Tibial artery (tissue), 4 donors: ENCODE measurements around the gene EVI5L.

Experiments
- DNase-seq, 2 donors: peaks; one replicate each; pipeline ENCODE4 v3.0.0-alpha.2; 2019
- H3K27ac ChIP-seq, 2 donors: fragments of 200-600 bp; sonication (generic) in 1 of 2; 1 replicate in 1 of 2; 2 replicates in 1 of 2; pipeline ENCODE4 v1.5.1; 2018 to 2019; ENCODE audit warnings: mild to moderate bottlenecking in 1 of 2
- H3K27me3 ChIP-seq, 2 donors: fragments of 200-600 bp; sonication (generic) in 1 of 2; one replicate each; pipeline versions ENCODE4 v1.5.1 to v1.6.0; 2016 to 2019
- H3K36me3 ChIP-seq, 3 donors: fragments of 200-600 bp; sonication (generic) in 2 of 3; one replicate each; pipeline ENCODE4 v1.5.1; 2016 to 2019; ENCODE audit warnings: mild to moderate bottlenecking in 2 of 3
- H3K4me1 ChIP-seq, 4 donors: fragments of 200-600 bp; sonication (generic) in 2 of 4; 1 replicate in 3 of 4; 2 replicates in 1 of 4; pipeline ENCODE4 v1.5.1; 2016 to 2019
- H3K4me3 ChIP-seq, 2 donors: fragments of 200-600 bp; sonication (generic) in 1 of 2; 1 replicate in 1 of 2; 2 replicates in 1 of 2; pipeline ENCODE4 v1.5.1; 2018 to 2019; ENCODE audit warnings: mild to moderate bottlenecking in 2 of 2
- H3K9me3 ChIP-seq, 3 donors: fragments of 200-600 bp; sonication (generic) in 1 of 3; one replicate each; pipeline ENCODE4 v1.5.1; 2016 to 2019
- intact Hi-C: fragments of 100-400 bp; cut with DNase I; formaldehyde crosslinking; loops from one replicate; pipeline ENCODE4 v1.15.0; 2023; ENCODE audit warnings: low total_unique reads
- TF ChIP-seq, protein P1 (sequence below), 2 experiments: fragments of 200-600 bp in 1 of 2; fragments of 450-650 bp in 1 of 2; IDR thresholded peaks; one replicate each; pipeline ENCODE4 v1.5.1; 2017 to 2019; ENCODE audit warnings: antibody characterized with exemption in 2 of 2, mild to moderate bottlenecking in 1 of 2, moderate library complexity in 1 of 2

Gene EVI5L

DNA sequence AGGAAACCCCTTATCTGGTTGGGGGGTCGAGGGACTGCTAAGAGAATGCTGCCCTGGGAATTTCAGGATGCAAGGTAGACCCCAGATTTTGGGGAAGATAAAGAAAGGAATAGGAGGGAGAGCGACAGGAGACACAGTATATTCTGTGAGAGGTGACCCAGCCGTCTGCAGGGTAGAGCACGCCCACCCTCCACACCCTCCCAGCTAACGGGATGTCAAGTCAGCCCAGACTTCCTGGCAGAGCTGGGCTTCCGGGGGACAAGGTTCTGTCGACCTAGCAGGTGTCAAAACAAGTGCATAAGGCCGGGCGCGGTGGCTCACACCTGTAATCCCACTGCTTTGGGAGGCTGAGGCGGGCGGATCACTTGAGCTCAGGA, 44.9 kb downstream of the EVI5L start:
- Histone ChIP-seq H3K27me3 (peaks cover 0 to 48% of the 10 kb centered on the region in 2 donors), H3K9me3 (no peaks in the 10 kb centered on the region), H3K27ac (no peak overlapping the region), H3K4me3 (no peak overlapping the region), H3K36me3 (no peaks in the 10 kb centered on the region), H3K4me1 (peaks cover 0 to 45% (median 26%) of the 10 kb centered on the region in 4 donors)
- intact Hi-C loops = no loop called here
- TF ChIP-seq, protein P1, sequence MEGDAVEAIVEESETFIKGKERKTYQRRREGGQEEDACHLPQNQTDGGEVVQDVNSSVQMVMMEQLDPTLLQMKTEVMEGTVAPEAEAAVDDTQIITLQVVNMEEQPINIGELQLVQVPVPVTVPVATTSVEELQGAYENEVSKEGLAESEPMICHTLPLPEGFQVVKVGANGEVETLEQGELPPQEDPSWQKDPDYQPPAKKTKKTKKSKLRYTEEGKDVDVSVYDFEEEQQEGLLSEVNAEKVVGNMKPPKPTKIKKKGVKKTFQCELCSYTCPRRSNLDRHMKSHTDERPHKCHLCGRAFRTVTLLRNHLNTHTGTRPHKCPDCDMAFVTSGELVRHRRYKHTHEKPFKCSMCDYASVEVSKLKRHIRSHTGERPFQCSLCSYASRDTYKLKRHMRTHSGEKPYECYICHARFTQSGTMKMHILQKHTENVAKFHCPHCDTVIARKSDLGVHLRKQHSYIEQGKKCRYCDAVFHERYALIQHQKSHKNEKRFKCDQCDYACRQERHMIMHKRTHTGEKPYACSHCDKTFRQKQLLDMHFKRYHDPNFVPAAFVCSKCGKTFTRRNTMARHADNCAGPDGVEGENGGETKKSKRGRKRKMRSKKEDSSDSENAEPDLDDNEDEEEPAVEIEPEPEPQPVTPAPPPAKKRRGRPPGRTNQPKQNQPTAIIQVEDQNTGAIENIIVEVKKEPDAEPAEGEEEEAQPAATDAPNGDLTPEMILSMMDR (IDR thresholded peaks at IDR 0.05) = no peak
- DNase-seq = no peak

DNA sequence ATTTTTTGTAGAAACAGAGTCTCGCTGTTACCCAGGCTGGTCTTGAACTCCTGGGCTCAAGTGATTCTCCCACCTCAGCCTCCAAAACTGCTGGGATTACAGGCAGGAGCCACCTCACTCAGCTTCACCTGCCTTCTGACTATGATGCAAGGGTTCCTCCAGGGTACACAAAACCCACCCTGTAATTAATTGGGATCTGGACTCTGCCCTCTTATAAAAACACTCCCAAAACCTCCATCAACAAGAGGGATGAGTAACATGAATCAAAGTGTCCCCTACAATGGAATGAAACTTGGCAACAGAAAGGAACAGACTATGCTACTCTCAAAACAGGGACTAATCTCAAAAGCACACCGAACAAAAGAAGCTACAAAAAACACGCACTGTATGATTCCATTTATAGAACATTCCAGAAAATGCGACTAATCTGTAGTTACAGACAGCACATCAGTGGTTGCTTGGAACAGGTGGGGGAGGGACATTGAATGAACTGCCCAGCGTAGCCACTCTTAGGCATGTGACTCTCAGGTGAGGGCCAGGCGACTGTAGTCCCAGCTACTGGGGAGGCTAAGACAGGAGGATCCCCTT, 47.3 kb downstream of the EVI5L start:
- TF ChIP-seq, protein P1 (IDR thresholded peaks at IDR 0.05) = no peak
- H3K9me3 ChIP-seq = no peaks in the 10 kb centered on the region
- H3K27ac ChIP-seq = no peak overlapping the region
- H3K4me1 ChIP-seq = peaks cover 0 to 24% (median 12%) of the 10 kb centered on the region in 4 donors
- intact Hi-C loops = no loop called here
- H3K4me3 ChIP-seq = no peak overlapping the region
- peaks cover 0 to 42% of the 10 kb centered on the region in 2 donors for H3K27me3 ChIP-seq
- DNase-seq = no peak
- H3K36me3 ChIP-seq = no peaks in the 10 kb centered on the region

DNA sequence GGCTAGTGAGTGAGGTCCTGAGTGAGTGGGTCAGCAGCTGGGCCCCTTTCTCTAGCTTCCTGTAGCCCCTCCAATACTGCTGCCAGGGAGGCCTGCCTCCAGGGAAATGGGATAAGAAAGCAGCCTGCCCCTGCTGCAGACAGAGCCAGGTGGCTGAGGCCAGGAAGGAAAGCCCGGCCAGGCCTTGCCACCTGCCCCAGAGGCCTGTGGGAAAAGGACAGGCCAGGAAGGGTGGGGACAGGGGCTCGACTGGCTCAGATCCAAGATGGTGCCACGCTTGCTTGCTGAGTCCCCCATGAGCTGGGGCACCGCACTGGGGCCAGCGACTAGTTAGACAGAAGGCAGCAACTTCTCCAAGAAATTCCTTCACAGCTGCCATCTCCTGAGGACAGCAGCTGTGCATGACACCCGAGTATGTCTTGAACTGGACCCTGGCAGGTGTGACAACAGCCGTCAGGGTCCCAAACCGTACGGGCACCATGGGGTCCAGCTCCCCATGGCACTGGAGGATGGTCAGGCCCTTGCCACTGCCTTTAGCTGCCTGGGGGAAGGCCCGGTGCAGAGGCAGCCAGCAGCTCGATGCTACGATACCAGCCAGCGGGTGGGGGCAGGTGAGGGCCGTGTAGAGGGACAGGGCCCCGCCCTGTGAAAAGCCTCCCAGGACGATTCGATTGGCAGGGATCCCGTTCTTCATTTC, 49.2 kb downstream of the EVI5L start:
- no peaks in the 10 kb centered on the region for H3K9me3 ChIP-seq
- no peak overlapping the region for H3K27ac ChIP-seq
- TF ChIP-seq, protein P1 (IDR thresholded peaks at IDR 0.05) = no peak
- H3K27me3 ChIP-seq = peaks cover 0 to 23% of the 10 kb centered on the region in 2 donors
- no peak for DNase-seq
- intact Hi-C loops = no loop called here
- no peak overlapping the region for H3K4me3 ChIP-seq
- peaks cover 0 to 5% (median 3%) of the 10 kb centered on the region in 4 donors for H3K4me1 ChIP-seq
- no peaks in the 10 kb centered on the region for H3K36me3 ChIP-seq

DNA sequence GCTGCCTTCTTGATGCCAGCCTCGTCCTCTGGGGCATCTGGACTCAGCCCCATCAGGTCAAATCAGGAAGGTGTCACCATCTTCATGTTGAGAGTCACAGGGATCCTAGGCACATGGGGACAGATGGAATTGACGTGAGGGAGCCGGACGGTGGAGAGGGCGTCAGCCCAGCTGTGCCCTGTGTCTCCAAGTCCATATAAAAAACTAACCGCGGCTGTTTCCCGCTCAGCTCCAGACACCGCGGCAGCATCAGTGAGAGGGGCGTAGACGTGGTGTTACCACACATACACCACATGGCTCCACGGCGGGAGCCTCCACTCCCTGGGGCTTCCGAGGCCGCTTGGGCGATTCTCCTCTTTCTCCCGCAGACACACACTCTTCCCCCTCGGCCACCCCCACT, 49.8 kb downstream of the EVI5L start:
- Histone ChIP-seq H3K36me3 (no peaks in the 10 kb centered on the region), H3K4me3 (no peak overlapping the region), H3K4me1 (no peaks in the 10 kb centered on the region), H3K9me3 (no peaks in the 10 kb centered on the region), H3K27me3 (peaks cover 0 to 17% of the 10 kb centered on the region in 2 donors), H3K27ac (no peak overlapping the region)
- no peak for DNase-seq
- TF ChIP-seq, protein P1 (IDR thresholded peaks at IDR 0.05) = no peak
- intact Hi-C loops = no loop called here

DNA sequence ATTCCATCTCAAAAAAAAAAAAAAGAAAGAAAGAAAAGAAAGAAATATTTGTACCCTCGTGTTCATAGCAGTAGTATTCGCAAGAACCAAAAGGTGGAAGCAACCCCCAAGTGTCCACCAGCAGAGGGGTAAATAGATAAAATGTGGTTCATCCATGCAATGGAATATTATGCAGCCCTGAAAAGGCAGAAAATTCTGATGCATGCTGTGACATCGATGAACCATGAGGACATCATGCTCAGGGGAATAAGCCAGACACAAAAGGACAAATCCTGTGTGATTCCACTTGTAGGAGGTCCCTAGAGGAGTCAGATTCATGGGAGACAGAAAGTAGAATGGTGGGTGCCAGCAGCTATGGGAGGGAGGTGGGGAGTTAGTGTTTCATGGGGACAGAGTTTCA, 51.9 kb downstream of the EVI5L start:
- Histone ChIP-seq H3K36me3 (no peaks in the 10 kb centered on the region), H3K4me1 (no peaks in the 10 kb centered on the region), H3K9me3 (no peaks in the 10 kb centered on the region), H3K27me3 (peaks cover 0 to 10% of the 10 kb centered on the region in 2 donors), H3K27ac (no peak overlapping the region), H3K4me3 (no peak overlapping the region)
- intact Hi-C loops = no loop called here
- DNase-seq = no peak
- TF ChIP-seq, protein P1 (IDR thresholded peaks at IDR 0.05) = no peak
